Amniotic epithelial cell (primary cell): ENCODE measurements around the gene ICA1.
"Not testable (repeated sequence)": the region's sequence is repeated elsewhere in the genome, so short reads cannot be mapped to it uniquely, and the experiment has no call there.

ENCODE experiments used
- DNase-seq: peaks from one replicate; pipeline ENCODE4 v3.0.0-alpha.2; 2010; ENCODE audit warnings: low read depth

ICA1 gene

GRCh38 chr7:8263048-8263447 lies 1.1 kb upstream of the ICA1 start:
- no peak for DNase-seq

GRCh38 chr7:8260871-8261694 lies 884 bp downstream of the ICA1 start:
- DNase-seq = peak; percentile 21

DNA sequence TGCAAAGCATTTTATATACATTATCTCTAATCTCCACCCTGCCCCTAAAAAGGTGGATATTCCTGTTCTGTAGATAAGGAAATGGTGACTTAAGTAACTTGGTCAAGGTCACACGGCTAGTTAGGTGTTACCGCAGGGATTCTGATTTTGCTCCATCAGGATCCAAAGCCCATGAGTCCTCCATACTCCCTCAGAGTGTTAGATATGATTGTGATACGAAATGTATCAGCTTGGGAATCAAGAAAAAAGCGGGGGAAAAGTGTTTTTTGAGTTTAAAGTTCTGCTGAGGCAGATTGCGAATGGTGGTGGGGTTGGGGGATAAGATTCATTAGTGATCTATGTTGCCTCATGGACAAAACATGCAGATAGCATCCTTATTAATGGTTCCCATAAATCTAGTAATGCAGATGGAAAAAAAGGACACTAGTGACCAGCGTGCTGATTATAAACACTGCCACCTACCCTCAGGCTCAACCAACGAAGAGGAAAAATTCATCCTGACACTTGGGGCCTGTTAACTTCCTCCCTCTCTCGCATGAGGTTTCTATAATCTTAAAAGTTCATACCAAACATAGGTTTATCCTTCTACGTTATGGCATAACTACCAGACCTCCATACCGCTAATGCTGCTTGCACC lies 2.3 kb downstream of the ICA1 start:
- DNase-seq = no peak

GRCh38 chr7:8258734-8259133 lies 3.2 kb downstream of the ICA1 start:
- DNase-seq = no peak

- DNase-seq = no peak
Measured at GRCh38 chr7:8258166-8258565, 3.8 kb downstream of the ICA1 start.

DNA sequence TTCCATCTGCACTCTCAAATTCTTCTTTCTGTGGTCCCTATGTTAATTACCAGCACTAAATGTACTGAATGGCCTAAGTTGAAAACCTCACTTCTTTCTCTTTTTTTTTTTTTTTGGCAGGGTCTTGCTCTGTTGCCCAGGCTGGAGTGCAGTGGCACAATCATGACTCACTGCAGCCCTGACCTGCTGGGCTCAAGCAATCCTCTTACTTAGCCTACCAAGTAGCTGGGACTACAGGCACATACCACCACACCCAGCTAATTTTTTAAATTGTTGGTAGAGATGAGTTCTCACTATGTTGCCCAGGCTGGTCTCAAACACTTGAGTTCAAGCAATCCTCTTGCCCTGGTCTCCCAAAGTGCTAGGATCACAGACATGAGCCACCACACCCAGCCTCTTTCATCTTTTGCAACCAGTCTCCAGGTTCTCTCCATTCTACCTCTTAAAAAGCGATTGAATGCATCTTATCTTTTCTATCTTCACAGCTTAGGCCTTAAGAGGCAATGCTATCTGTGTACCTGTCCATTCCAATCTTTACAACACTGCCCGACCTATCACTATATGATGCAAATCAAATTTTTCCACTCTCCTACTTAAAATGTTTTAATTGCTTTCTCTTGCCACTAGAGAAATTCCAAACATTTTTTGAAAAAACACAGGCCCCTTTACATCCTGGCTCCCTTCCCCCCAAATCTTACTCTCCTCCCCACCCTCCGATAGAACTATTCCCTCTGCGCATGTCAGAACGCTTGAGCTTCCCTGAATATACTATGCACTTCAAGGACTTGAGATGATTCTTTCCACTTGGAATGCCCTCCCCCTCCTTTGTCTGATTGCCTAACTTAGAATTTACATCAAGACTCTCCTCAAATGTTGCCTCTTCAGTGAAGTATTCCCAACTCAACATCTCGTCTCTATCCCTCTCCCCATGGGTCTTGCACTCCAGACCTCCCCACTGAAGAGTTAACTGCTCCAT lies 6.0 kb downstream of the ICA1 start:
- peak; percentile 45 for DNase-seq

DNA sequence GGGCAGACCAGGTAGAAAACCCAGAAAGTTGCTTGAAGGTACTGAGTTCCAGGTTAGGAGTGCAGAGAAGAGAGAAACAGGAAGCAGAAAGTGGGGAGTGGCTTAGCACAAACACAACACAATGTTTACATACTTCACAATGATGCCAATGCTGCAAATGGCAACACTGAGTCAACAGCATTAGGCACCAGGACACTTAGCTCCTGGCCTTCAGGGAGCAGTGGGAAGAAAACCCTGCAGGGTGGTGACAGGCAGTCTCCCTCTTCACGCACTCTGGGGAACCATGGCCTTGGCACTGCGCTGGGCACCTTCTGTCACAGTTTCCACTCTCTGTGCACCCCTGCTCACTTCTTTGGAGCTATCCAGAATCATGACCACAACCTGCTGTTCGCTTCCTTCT lies 7.3 kb downstream of the ICA1 start:
- DNase-seq = no peak

- DNase-seq = no peak
Measured at GRCh38 chr7:8254215-8254614, 7.8 kb downstream of the ICA1 start.

DNA sequence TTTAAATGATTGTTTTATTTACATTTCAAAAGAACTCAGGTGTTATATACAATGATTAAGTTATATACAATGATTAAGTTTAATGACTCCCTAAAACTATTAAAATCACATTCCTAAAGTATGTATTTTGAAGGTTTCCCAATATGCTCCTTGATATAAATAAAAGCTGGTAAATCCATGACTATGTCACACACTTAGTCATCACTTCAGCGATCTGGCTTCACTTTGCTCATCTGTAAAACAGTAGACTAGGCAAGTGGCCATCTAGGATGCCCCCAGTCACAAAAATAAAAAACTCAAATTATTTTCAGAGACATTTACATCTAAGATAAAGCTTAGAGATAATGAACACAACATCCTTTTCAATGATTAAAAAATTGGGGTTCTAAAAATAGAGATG lies 10.8 kb downstream of the ICA1 start:
- no peak for DNase-seq

DNA sequence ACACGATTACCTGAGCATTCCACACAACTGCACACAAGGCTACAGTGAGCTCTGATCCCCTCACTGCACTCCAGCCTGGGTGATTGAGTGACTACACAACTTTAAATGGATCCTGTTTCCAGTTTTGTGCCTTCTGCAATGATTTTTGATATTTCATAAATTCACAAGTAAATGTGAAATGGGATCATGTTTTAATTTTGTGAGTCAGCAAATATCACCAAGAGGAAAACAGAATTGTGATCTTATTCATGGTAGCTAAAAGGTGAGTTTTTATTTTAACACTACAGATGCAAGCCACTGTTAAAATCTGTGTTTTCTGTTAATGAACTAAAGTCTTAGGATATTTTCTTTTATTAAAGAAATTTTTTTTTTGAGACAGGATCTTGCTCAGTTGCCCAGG lies 11.4 kb downstream of the ICA1 start:
- DNase-seq = no peak

- DNase-seq = no peak
Measured at GRCh38 chr7:8249121-8249520, 12.8 kb downstream of the ICA1 start.

DNA sequence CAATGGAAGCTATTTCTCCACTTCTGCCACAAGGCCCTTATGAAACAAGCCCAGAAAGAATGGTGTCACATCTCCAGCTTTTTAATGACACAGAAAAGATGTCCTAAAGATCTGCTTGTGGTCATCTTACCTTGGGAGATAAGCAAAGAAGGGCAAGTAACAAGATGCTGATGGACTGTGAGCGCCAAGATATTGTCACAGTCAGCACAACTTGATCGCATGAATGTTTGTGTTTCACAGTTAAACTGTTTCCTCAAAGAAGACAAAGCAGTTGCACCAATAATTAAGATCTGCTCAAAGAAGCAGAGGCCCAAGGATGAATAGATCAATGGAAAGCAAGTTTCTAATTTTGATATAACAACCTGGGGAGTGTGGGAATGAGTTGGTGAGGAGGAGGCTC lies 15.9 kb downstream of the ICA1 start:
- DNase-seq = no peak

- DNase-seq = not testable (repeated sequence)
Measured at GRCh38 chr7:8245032-8245431, 16.9 kb downstream of the ICA1 start.

GRCh38 chr7:8243059-8243458 lies 18.9 kb downstream of the ICA1 start:
- DNase-seq = not testable (repeated sequence)

DNA sequence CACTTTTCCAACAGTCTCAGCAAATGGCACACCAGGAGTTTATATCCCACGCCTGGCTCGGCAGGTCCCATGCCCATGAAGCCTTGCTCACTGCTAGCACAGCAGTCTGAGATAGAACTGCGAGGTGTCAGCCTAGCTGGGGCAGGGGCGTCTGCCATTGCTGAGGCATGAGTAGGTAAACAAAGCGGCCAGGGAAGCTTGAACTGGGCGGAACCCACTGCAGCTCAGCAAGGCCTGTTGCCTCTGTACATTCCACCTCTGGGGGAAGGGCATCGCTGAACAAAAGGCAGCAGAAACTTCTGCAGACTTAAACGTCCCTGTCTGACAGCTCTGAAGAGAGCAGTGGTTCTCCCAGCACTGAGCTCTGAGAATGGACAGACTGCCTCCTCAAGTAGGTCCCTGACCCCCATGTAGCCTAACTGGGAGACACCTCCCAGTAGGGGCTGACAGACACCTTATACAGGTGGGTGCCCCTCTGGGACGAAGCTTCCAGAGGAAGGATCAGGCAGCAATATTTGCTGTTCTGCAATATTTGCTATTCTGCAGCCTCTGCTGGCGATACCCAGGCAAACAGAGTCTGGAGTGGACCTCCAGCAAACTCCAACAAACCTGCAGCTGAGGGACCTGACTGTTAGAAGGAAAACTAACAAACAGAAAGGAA lies 22.1 kb downstream of the ICA1 start:
- DNase-seq = not testable (repeated sequence)

GRCh38 chr7:8236780-8237407 lies 25.1 kb downstream of the ICA1 start:
- DNase-seq = no peak

DNA sequence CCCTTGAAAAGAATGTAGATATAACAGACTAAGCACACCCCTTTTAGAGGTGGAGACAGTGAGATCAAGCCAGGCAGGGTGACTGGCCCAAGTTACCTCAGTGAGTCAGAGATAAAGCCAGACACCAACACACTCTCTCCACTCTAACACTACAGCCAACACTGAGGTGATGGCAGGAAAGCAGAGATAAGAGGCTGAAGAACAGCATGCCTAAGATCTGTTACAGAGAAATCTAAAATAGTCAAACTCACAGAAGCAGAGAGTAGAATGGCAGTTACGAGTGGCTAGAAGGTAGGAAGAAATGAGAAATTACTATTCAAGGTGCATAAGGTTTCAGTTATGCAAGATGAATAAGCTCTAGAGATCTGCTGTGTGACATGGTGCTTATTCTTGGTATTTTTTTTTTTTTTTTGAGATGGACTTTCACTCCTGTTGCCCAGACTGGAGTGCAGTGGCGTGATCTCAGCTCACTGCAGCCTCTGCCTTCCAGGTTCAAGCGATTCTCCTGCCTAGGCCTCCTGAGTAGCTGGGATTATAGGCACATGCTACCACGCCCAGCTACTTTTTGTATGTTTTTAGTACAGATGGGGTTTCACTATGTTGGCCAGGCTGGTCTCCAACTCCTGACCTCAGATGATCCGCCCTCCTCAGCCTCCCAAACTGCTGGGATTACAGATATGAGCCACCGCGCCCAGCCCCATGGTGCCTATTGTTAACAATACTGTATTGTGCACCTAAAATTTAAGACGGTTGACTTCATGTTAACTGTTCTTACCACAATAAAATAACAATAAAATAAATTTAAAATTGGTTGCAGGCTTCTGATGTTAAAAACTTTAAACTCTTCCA lies 28.7 kb downstream of the ICA1 start:
- DNase-seq = peak; percentile 48

- DNase-seq = no peak
Measured at GRCh38 chr7:8229927-8230326, 32.0 kb downstream of the ICA1 start.

- DNase-seq = no peak
Measured at GRCh38 chr7:8228766-8229674, 32.9 kb downstream of the ICA1 start.
